K562 (cell line): ENCODE measurements around the gene RGS3. TPM values are rescaled to one million over a fixed set of nuclear protein-coding genes. Genes with fewer than 3 reads are reported as not detected.

ENCODE experiments used
- BDP1 ChIP-seq: IDR thresholded peaks from 3 replicates; pipeline ENCODE4 v1.6.1; 2011; ENCODE audit not compliant: insufficient read length, insufficient read depth
- ELF2 ChIP-seq: fragments of 250-450 bp; sonication (Bioruptor Pico); IDR thresholded peaks from 2 replicates; pipeline ENCODE4 v1.5.0; 2021; ENCODE audit warnings: mild to moderate bottlenecking
- MYNN ChIP-seq, 2 experiments: sonication (generic); formaldehyde crosslinking in 1 of 2; IDR thresholded peaks; 2 replicates each; pipeline versions ENCODE4 v1.5.0 to v1.6.1; 2016 to 2020; ENCODE audit warnings: antibody characterized with exemption in 1 of 2, missing genetic modification reagents in 1 of 2
- SAFB ChIP-seq: fragments of 200-400 bp; formaldehyde crosslinking; IDR thresholded peaks from 2 replicates; pipeline ENCODE4 v1.6.1; 2017; ENCODE audit warnings: low read depth, low read length, borderline replicate concordance
- TAL1 ChIP-seq: fragments of 450-650 bp; IDR thresholded peaks from 2 replicates; pipeline ENCODE4 v1.6.1; 2016; ENCODE audit warnings: mild to moderate bottlenecking
- TEAD1 ChIP-seq, 2 experiments: fragments of 450-650 bp in 1 of 2; sonication (generic) in 1 of 2; formaldehyde crosslinking; IDR thresholded peaks; 2 replicates each; pipeline versions ENCODE4 v1.4.0 to v1.8.0; 2020 to 2022; ENCODE audit warnings: mild to moderate bottlenecking in 2 of 2, missing genetic modification reagents in 1 of 2
- XRCC5 ChIP-seq: fragments of 200-400 bp; formaldehyde crosslinking; IDR thresholded peaks from 2 replicates; pipeline ENCODE4 v1.6.1; 2017; ENCODE audit warnings: low read depth, mild to moderate bottlenecking, low read length
- ZKSCAN3 ChIP-seq: fragments of 250-450 bp; sonication (Bioruptor Pico); IDR thresholded peaks from 2 replicates; pipeline ENCODE4 v1.4.0; 2020
- polyA plus RNA-seq, 8 experiments: library from polyadenylated mRNA; depleted of rRNA in 4 of 8; stranded (reverse) in 5 of 8; unstranded in 3 of 8; fragments of >200 nt; fragmentation: Nextera tagmentation in 2 of 8; fragmentation: Illumina TruSeq in 1 of 8; extraction: Ambion mirVana in 2 of 8; extraction: Trizol in 1 of 8; gene quantifications; 2 replicates each; pipeline versions ENCODE4 v1.2.1 to v1.2.3, GENCODE V29; 2011 to 2014; ENCODE audit warnings: inconsistent platforms in 1 of 8, missing spikeins in 1 of 8
- total RNA-seq, 7 experiments: library from RNA; depleted of rRNA in 6 of 7; stranded (reverse); fragments of >200 nt in 6 of 7; fragmentation: Illumina TruSeq in 2 of 7; extraction: Trizol in 2 of 7; gene quantifications; 2 replicates each; pipeline versions ENCODE4 v1.2.1 to v1.2.3, GENCODE V29; 2011 to 2021; ENCODE audit warnings: low replicate concordance in 1 of 7
- TF ChIP-seq, protein P1 (sequence below): fragments of 200-800 bp; sonication (Bioruptor generic); IDR thresholded peaks from 2 replicates; pipeline ENCODE4 v1.6.1; 2017; ENCODE audit warnings: missing genetic modification characterization, missing compliant biosample characterization
- TF ChIP-seq, protein P2 (sequence below): fragments of 450-650 bp; IDR thresholded peaks from one replicate; pipeline ENCODE4 v1.6.1; 2018; ENCODE audit warnings: mild to moderate bottlenecking, moderate library complexity; ENCODE audit not compliant: partially characterized antibody
- TF ChIP-seq, protein P3 (sequence below): fragments of 450-650 bp; IDR thresholded peaks from 2 replicates; pipeline ENCODE4 v1.6.1; 2018; ENCODE audit warnings: mild to moderate bottlenecking, low read depth; ENCODE audit not compliant: partially characterized antibody

Gene RGS3
- total and polyA plus RNA-seq, 9 of the 15 experiments (the other 6 are each of a cell fraction or from before 2014, with no cell fraction given), result 0.08 to 2.9 (median 0.95) TPM

DNA sequence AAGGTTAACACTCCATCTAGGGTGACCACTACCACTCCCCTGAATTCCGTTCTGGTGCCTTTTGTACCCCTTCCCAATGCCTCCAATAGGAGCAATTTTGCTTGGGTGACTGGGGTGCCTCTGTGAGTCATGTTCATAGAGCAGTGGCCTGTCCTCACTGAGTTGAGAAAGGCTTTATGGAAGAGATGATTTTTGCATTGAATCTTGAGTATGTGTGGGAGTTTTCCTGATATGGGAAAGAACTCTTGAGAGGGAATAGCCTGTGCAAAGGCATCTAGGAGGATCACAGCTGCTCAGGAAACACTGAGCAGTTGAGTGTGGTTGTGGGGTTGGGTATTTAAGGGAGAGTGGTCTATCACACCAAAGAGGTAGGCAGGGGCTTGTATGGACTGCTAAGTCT is 36.8 kb upstream of the RGS3 start (continued):
- TF ChIP-seq, protein P1, sequence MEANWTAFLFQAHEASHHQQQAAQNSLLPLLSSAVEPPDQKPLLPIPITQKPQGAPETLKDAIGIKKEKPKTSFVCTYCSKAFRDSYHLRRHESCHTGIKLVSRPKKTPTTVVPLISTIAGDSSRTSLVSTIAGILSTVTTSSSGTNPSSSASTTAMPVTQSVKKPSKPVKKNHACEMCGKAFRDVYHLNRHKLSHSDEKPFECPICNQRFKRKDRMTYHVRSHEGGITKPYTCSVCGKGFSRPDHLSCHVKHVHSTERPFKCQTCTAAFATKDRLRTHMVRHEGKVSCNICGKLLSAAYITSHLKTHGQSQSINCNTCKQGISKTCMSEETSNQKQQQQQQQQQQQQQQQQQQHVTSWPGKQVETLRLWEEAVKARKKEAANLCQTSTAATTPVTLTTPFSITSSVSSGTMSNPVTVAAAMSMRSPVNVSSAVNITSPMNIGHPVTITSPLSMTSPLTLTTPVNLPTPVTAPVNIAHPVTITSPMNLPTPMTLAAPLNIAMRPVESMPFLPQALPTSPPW, result no peak
- TF ChIP-seq TAL1 (no peak), SAFB (no peak), ZKSCAN3 (CRISPR knock-in tag) (no peak), ELF2 (CRISPR knock-in tag) (no peak), MYNN (IDR thresholded peaks at IDR 0.05) (no peak), MYNN (CRISPR knock-in tag; IDR thresholded peaks at IDR 0.05) (no peak), XRCC5 (no peak), TEAD1 (CRISPR knock-in tag; IDR thresholded peaks at IDR 0.05) (no peak), BDP1 (no peak)
- TF ChIP-seq, protein P2, sequence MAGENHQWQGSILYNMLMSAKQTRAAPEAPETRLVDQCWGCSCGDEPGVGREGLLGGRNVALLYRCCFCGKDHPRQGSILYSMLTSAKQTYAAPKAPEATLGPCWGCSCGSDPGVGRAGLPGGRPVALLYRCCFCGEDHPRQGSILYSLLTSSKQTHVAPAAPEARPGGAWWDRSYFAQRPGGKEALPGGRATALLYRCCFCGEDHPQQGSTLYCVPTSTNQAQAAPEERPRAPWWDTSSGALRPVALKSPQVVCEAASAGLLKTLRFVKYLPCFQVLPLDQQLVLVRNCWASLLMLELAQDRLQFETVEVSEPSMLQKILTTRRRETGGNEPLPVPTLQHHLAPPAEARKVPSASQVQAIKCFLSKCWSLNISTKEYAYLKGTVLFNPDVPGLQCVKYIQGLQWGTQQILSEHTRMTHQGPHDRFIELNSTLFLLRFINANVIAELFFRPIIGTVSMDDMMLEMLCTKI, result no peak
- TF ChIP-seq, protein P3, sequence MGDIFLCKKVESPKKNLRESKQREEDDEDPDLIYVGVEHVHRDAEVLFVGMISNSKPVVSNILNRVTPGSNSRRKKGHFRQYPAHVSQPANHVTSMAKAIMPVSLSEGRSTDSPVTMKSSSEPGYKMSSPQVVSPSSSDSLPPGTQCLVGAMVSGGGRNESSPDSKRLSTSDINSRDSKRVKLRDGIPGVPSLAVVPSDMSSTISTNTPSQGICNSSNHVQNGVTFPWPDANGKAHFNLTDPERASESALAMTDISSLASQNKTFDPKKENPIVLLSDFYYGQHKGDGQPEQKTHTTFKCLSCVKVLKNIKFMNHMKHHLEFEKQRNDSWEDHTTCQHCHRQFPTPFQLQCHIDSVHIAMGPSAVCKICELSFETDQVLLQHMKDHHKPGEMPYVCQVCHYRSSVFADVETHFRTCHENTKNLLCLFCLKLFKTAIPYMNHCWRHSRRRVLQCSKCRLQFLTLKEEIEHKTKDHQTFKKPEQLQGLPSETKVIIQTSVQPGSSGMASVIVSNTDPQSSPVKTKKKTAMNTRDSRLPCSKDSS, result no peak
